Common myeloid progenitor, CD34-positive (primary cell): ENCODE measurements around the gene MMRN2.
"Not testable (repeated sequence)": the region's sequence is repeated elsewhere in the genome, so short reads cannot be mapped to it uniquely, and the experiment has no call there.

Source experiments
- CTCF ChIA-PET: fragments of 350-600 bp; sonication (Branson Sonifier 250); formaldehyde crosslinking; loops from one replicate; lab custom pipeline; 2021; ENCODE audit warnings: antibody characterized with exemption; lab: Charles Lee
- POLR2A ChIA-PET: fragments of 350-600 bp; sonication (Branson Sonifier 250); formaldehyde crosslinking; loops from one replicate; lab custom pipeline; 2021; ENCODE audit warnings: antibody characterized with exemption; lab: Charles Lee
- DNase-seq, 3 donors: peaks; one replicate each; pipeline versions ENCODE4 v3.0.0 to v3.0.0-alpha.2; 2013
- H3K27ac ChIP-seq, 2 experiments: 1 replicate in 1 of 2; 2 replicates in 1 of 2; pipeline ENCODE4 v1.7.0; 2013; ENCODE audit warnings: inconsistent platforms in 2 of 2, low read length in 2 of 2, mild to moderate bottlenecking in 2 of 2, low read depth in 1 of 2, moderate library complexity in 1 of 2; ENCODE audit not compliant: severe bottlenecking in 2 of 2, insufficient read depth in 1 of 2, poor library complexity in 1 of 2
- H3K27me3 ChIP-seq, 5 experiments: replicated peaks in 2 of 5; 1 replicate in 3 of 5; 2 replicates in 2 of 5; pipeline versions ENCODE4 v1.6.1 to v1.7.0; 2013; ENCODE audit warnings: low read length in 4 of 5, mild to moderate bottlenecking in 2 of 5, moderate library complexity in 2 of 5, inconsistent platforms in 1 of 5; ENCODE audit not compliant: insufficient read depth in 5 of 5, control insufficient read depth in 4 of 5
- H3K36me3 ChIP-seq, 4 experiments: 1 replicate in 2 of 4; 2 replicates in 2 of 4; pipeline versions ENCODE4 v1.6.1 to v1.7.0; 2013; ENCODE audit warnings: low read length in 3 of 4, control low read depth in 1 of 4, mild to moderate bottlenecking in 1 of 4; ENCODE audit not compliant: control insufficient read depth in 4 of 4, insufficient read depth in 4 of 4
- H3K4me1 ChIP-seq, 4 experiments: 1 replicate in 3 of 4; 2 replicates in 1 of 4; pipeline versions ENCODE4 v1.6.1 to v1.7.1; 2013; ENCODE audit warnings: low read length in 3 of 4, mild to moderate bottlenecking in 3 of 4, control low read depth in 1 of 4, inconsistent platforms in 1 of 4, moderate library complexity in 1 of 4; ENCODE audit not compliant: control insufficient read depth in 4 of 4, insufficient read depth in 4 of 4; ENCODE audit errors: control extremely low read depth in 1 of 4
- H3K4me3 ChIP-seq, 7 experiments: 1 replicate in 4 of 7; 2 replicates in 3 of 7; pipeline versions ENCODE4 v1.5.1 to v1.7.0; 2013; ENCODE audit warnings: mild to moderate bottlenecking in 7 of 7, low read length in 6 of 7, moderate library complexity in 6 of 7, inconsistent platforms in 2 of 7, low read depth in 2 of 7, control low read depth in 1 of 7; ENCODE audit not compliant: insufficient read depth in 4 of 7, control insufficient read depth in 1 of 7; ENCODE audit errors: extremely low read depth in 1 of 7
- H3K9me3 ChIP-seq, 5 experiments: 1 replicate in 4 of 5; 2 replicates in 1 of 5; pipeline versions ENCODE4 v1.6.1 to v1.7.1; 2013; ENCODE audit warnings: low read length in 4 of 5, mild to moderate bottlenecking in 2 of 5, inconsistent platforms in 1 of 5, low read depth in 1 of 5, moderate library complexity in 1 of 5; ENCODE audit not compliant: control insufficient read depth in 4 of 5, insufficient read depth in 2 of 5; ENCODE audit errors: control extremely low read depth in 1 of 5
- WGBS: methylation state at CpG from one replicate; pipeline ENCODE4 v1.1.5; 2013; ENCODE audit not compliant: insufficient coverage; 5-methylcytosine and 5-hydroxymethylcytosine counted together

Gene MMRN2

DNA sequence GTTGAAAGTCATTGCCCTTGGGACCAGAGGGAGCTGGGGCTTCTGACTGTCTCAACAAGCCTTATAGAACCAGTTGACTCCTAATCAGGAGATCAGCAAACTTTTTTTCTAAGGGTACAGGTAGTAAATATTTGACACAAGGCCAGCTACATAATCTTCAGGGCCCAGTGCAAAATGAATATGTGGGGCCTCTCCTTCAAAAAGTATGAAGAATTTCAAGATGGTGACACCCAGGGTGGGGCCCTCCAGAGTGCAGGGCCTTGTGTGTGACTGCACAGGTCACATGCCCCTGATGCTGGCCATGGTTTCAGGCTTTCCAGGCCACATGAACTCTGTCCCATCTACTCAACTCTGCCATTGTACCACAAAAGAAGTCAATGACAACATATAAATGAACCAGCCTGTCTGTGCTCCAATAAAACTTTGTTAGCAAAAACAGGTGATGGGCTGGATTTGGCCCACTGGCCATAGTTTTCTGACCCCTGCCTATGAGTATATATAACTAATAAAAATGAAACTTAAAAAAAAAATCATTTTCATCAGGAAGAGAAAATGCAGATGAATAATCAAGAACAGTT lies 6.1 kb downstream of the MMRN2 start:
- Histone ChIP-seq H3K27ac (no peak overlapping the region), H3K4me3 (no peak overlapping the region), H3K36me3 (no peaks in the 10 kb centered on the region), H3K4me1 (peaks cover 0 to 9% (median 5%) of the 10 kb centered on the region in 4 experiments), H3K27me3 (no peaks in the 10 kb centered on the region), H3K9me3 (peaks cover 0 to 14% (median 4%) of the 10 kb centered on the region in 5 experiments)
- no peak for DNase-seq
- ChIA-PET POLR2A (no interaction called here), CTCF (interaction anchor here (1.1 kb wide), 1 partner anchor 10 kb away, joined by 3 read pairs; no protein-coding TSS in a partner anchor)

- Histone ChIP-seq H3K27ac (no peak overlapping the region), H3K9me3 (peaks cover 0 to 14% (median 4%) of the 10 kb centered on the region in 5 experiments), H3K4me3 (no peak overlapping the region), H3K36me3 (no peaks in the 10 kb centered on the region), H3K27me3 (no peaks in the 10 kb centered on the region), H3K4me1 (peaks cover 0 to under 1% (median under 1%) of the 10 kb centered on the region in 4 experiments)
- 20% methylated on average over 1 of the region's 1 CpG for WGBS
- POLR2A ChIA-PET: no interaction called here
- CTCF ChIA-PET: no interaction called here
- DNase-seq: no peak
Measured at GRCh38 chr10:86950349-86950748, 7.1 kb downstream of the MMRN2 start.

GRCh38 chr10:86947806-86948205 lies 9.6 kb downstream of the MMRN2 start:
- POLR2A ChIA-PET, H3K9me3 ChIP-seq, H3K4me1 ChIP-seq, H3K36me3 ChIP-seq, H3K27ac ChIP-seq, H3K4me3 ChIP-seq, DNase-seq, H3K27me3 ChIP-seq: not testable (repeated sequence)
- 97% methylated on average over 4 of the region's 4 CpGs for WGBS
- CTCF ChIA-PET: interaction anchor here (1.4 kb wide), 1 partner anchor 9 kb away, joined by 6 read pairs; no protein-coding TSS in a partner anchor

- Histone ChIP-seq H3K4me1 (no peaks in the 10 kb centered on the region), H3K4me3 (no peak overlapping the region), H3K27me3 (no peaks in the 10 kb centered on the region), H3K9me3 (peaks cover 0 to 2% (median 0%) of the 10 kb centered on the region in 5 experiments), H3K36me3 (no peaks in the 10 kb centered on the region), H3K27ac (no peak overlapping the region)
- CTCF ChIA-PET: interaction anchor here (1.0 to 1.4 kb wide), 2 partner anchors 8 to 21 kb away, joined by 3 to 6 read pairs; no protein-coding TSS in a partner anchor
- WGBS: 98% methylated on average over 13 of the region's 13 CpGs
- no peak for DNase-seq
- POLR2A ChIA-PET: no interaction called here
Measured at GRCh38 chr10:86946213-86947155, 10.9 kb downstream of the MMRN2 start.

DNA sequence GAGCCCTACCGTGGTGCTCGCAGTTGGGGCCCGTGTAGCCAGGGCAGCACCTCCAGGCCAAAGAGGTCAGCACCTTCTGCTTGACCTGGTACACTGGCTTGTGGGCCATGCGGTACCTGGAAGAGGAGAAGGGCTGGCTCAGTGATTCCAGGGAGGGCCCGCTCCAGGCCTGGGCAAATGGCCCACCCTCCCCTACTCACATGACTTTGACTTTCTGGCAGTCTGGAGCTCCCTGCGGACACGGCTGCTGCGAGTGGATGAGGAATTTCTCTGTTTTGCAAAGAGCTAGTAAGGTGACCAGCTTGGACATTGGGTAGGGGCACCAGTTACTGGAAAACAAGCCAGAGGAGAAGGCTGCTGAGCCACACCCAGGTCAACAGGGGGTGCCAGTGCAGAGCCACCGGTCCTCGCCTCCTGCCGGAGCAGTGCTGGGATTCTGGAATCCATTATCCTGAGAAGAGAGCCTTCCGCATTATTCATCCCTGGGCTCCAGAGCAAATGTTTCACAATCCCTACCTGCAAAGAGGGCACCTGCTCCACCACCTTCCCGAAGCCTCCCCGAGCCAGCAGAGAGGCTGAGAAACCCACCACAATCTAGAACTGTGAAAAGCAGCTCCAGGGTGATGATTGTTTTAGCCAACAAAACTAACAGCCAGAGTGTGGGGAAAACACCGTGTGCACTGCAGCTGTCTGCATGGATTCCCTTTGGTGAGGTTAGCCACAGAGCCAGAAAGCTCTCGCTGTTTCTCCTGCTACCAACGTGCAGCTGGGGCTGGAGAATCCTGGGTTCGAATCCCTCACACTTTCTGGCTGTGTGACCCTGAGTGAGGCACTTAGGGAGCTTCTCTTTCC lies 11.8 kb downstream of the MMRN2 start:
- no peaks in the 10 kb centered on the region for H3K27me3 ChIP-seq
- 93% methylated on average over 15 of the region's 18 CpGs for WGBS
- no peak overlapping the region for H3K27ac ChIP-seq
- ChIA-PET CTCF (interaction anchor here (0.9 to 1.0 kb wide), 2 partner anchors 20 to 22 kb away, joined by 3 read pairs; no protein-coding TSS in a partner anchor), POLR2A (no interaction called here)
- DNase-seq: no peak
- H3K4me1 ChIP-seq: no peaks in the 10 kb centered on the region
- no peaks in the 10 kb centered on the region for H3K9me3 ChIP-seq
- no peaks in the 10 kb centered on the region for H3K36me3 ChIP-seq
- no peak overlapping the region for H3K4me3 ChIP-seq

- CTCF ChIA-PET: interaction anchor here (0.9 kb wide), 1 partner anchor 21 kb away, joined by 3 read pairs; no protein-coding TSS in a partner anchor
- POLR2A ChIA-PET: no interaction called here
- Histone ChIP-seq H3K4me1 (no peaks in the 10 kb centered on the region), H3K27me3 (no peaks in the 10 kb centered on the region), H3K27ac (no peak overlapping the region), H3K9me3 (no peaks in the 10 kb centered on the region), H3K4me3 (no peak overlapping the region), H3K36me3 (no peaks in the 10 kb centered on the region)
- DNase-seq: no peak
- WGBS: 95% methylated on average over 2 of the region's 3 CpGs
Measured at GRCh38 chr10:86944907-86945306, 12.5 kb downstream of the MMRN2 start.
